ENCODE results near the gene CHD6.

DNA sequence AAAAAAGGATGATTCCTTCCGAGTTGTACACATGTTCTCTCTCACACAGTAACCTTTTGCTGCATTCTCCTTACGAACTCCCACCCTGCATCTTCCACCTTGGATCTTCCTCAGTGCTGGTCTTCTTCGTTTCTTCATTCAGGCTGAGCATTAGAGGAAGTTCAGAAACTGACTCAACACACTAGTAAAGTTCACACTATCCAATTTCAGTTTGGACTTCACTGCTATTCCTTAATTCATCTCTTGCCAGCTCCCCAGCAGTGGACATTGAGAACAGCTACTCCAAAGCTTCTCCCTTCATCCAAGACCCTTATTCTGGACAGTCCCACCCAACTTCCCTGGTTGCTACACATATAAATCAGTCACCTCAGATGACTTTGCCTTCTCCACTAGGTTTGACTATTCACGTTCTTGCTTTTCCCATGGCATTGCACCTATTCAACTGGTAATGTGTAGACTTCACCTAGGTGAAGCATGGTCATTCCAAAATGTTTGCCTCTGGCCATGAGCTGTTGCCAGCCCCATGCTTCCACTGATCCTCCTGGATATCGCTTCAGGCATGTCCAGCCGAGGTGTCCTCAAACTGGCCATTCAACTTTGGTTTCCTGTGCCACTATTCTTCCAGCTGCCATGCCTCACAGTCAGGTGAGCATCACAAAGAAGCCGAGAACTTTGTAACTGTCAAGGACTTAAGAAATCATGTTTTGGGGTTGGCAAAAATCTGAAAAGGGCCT is 147.6 kb downstream of the CHD6 start:
- TF ChIP-seq, protein P1, sequence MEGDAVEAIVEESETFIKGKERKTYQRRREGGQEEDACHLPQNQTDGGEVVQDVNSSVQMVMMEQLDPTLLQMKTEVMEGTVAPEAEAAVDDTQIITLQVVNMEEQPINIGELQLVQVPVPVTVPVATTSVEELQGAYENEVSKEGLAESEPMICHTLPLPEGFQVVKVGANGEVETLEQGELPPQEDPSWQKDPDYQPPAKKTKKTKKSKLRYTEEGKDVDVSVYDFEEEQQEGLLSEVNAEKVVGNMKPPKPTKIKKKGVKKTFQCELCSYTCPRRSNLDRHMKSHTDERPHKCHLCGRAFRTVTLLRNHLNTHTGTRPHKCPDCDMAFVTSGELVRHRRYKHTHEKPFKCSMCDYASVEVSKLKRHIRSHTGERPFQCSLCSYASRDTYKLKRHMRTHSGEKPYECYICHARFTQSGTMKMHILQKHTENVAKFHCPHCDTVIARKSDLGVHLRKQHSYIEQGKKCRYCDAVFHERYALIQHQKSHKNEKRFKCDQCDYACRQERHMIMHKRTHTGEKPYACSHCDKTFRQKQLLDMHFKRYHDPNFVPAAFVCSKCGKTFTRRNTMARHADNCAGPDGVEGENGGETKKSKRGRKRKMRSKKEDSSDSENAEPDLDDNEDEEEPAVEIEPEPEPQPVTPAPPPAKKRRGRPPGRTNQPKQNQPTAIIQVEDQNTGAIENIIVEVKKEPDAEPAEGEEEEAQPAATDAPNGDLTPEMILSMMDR (conservative IDR thresholded peaks at IDR 0.05), result no peak
- TF ChIP-seq ZFX (IDR thresholded peaks at IDR 0.05), result no peak

Measured in C4-2B (cell line).